ENCODE results near the gene UAP1. TPM values are rescaled to one million over a fixed set of nuclear protein-coding genes. Genes with fewer than 3 reads are reported as not detected.

UAP1 gene
- polyA plus RNA-seq, 1 of the 3 experiments (the other 2 are of a cell fraction) = 32.3 TPM

- Histone ChIP-seq H3K27ac (ENCODE audit: low read depth in 2 of 2, low read length in 1 of 2) (no peak overlapping the region), H3K4me3 (ENCODE audit: low read depth in 2 of 2, low read length in 1 of 2) (no peak overlapping the region), H2AFZ (ENCODE audit: low read depth) (no peak overlapping the region), H3K9me3 (no peaks in the 10 kb centered on the region), H3K4me1 (ENCODE audit: control insufficient read depth in 1 of 2, insufficient read depth in 2 of 2, low read depth in 1 of 2, low read length in 1 of 2) (no peaks in the 10 kb centered on the region; a peak in 1 of 4 replicates), H3K9ac (no peak overlapping the region), H3K36me3 (replicated peaks in 1 of 2; ENCODE audit: control insufficient read depth in 1 of 2, insufficient read depth in 2 of 2, low read length in 1 of 2) (peaks cover 44 to 69% of the 10 kb centered on the region in 2 experiments), H4K20me1 (ENCODE audit: insufficient read depth) (no peaks in the 10 kb centered on the region), H3K27me3 (ENCODE audit: insufficient read depth) (no peaks in the 10 kb centered on the region), H3K9me2 (no peaks in the 10 kb centered on the region), H3K79me2 (ENCODE audit: insufficient read depth) (peaks cover 9% of the 10 kb centered on the region; the same call in 1 of the 2 replicates), H3F3A (replicated peaks; ENCODE audit: insufficient read depth) (peaks cover 4% of the 10 kb centered on the region), H3K4me2 (no peak overlapping the region)
- no peak for DNase-seq
- TF ChIP-seq FOXJ3 (CRISPR knock-in tag; IDR thresholded peaks at IDR 0.05) (no peak), FOXM1 (IDR thresholded peaks at IDR 0.05; ENCODE audit: low read depth) (no peak)
- ChIA-PET POLR2A (no interaction called here), CTCF (interaction anchor here (1.4 to 1.5 kb wide), 2 partner anchors 9 to 11 kb away, joined by 3 to 7 read pairs; no protein-coding TSS in a partner anchor)
Measured at GRCh38 chr1:162527314-162527713, 34.2 kb upstream of the UAP1 start.

DNA sequence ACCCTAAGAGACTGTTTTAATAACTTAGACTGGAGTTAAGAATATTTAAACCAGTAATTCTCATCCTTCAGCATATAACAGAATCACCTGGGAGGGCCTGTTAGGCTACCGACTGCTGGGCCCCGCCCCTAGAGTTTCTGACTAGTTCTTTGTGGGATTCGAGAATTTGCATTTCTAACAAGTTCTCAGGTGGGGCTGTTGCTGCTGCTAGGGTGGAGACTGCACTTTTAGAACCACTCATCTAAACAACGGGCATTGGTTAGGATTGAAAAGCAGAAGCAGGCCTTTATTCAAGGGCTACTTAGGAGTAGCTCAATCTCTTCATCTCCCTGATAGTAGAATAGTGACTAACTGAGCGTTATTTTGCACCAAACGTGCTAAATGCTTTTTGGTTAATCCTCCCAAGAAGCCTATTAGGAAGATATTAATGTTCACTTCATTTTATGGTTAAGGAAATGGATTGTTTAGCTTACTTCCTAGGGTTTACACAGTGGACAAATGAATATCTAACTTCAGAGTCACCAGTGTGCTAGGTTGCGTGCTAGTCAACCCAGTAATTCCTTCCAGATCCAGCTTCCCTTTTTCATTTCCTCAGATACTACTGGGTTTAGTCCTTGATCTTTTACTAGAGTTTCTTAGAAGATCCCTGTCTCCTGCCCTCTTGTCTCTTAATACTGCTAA lies 31.1 kb upstream of the UAP1 start:
- Histone ChIP-seq H3K79me2 (ENCODE audit: insufficient read depth) (peaks cover 9% of the 10 kb centered on the region; the same call in 1 of the 2 replicates), H3K27me3 (ENCODE audit: insufficient read depth) (no peaks in the 10 kb centered on the region), H3K36me3 (replicated peaks in 1 of 2; ENCODE audit: control insufficient read depth in 1 of 2, insufficient read depth in 2 of 2, low read length in 1 of 2) (peaks cover 17 to 41% of the 10 kb centered on the region in 2 experiments), H3F3A (replicated peaks; ENCODE audit: insufficient read depth) (peaks cover 9% of the 10 kb centered on the region), H3K27ac (ENCODE audit: low read depth in 2 of 2, low read length in 1 of 2) (no peak overlapping the region), H3K9me2 (no peaks in the 10 kb centered on the region), H3K9ac (no peak overlapping the region), H3K9me3 (no peaks in the 10 kb centered on the region), H3K4me1 (ENCODE audit: control insufficient read depth in 1 of 2, insufficient read depth in 2 of 2, low read depth in 1 of 2, low read length in 1 of 2) (no peaks in the 10 kb centered on the region; a peak in 1 of 4 replicates), H2AFZ (ENCODE audit: low read depth) (no peak overlapping the region), H4K20me1 (ENCODE audit: insufficient read depth) (no peaks in the 10 kb centered on the region), H3K4me3 (ENCODE audit: low read depth in 2 of 2, low read length in 1 of 2) (no peak overlapping the region), H3K4me2 (no peak overlapping the region)
- no peak for DNase-seq
- CTCF ChIA-PET = no interaction called here
- POLR2A ChIA-PET = no interaction called here
- WGBS (ENCODE audit: low lambda C conversion rate) = 85% methylated on average over 7 of the region's 7 CpGs
- TF ChIP-seq USF2 (IDR thresholded peaks at IDR 0.05; ENCODE audit: borderline replicate concordance, low read depth, low read length) = no peak
- no peak for TF ChIP-seq MXI1 (IDR thresholded peaks at IDR 0.05; ENCODE audit: low read depth, low read length)
- no peak for TF ChIP-seq RFX5 (IDR thresholded peaks at IDR 0.05; ENCODE audit: low read length)
- no peak for TF ChIP-seq RCOR1 (IDR thresholded peaks at IDR 0.05; ENCODE audit: low read length)
- no peak for TF ChIP-seq FOXM1 (IDR thresholded peaks at IDR 0.05; ENCODE audit: low read depth)
- TF ChIP-seq, protein P1, sequence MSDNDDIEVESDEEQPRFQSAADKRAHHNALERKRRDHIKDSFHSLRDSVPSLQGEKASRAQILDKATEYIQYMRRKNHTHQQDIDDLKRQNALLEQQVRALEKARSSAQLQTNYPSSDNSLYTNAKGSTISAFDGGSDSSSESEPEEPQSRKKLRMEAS (IDR thresholded peaks at IDR 0.05; ENCODE audit: low read depth) = no peak
- TF ChIP-seq FOSL2 (IDR thresholded peaks at IDR 0.05; ENCODE audit: borderline replicate concordance, low read depth) = no peak
- TF ChIP-seq ELF1 (IDR thresholded peaks at IDR 0.05) = no peak
- TF ChIP-seq IRF3 (IDR thresholded peaks at IDR 0.05; ENCODE audit: low read depth, low read length) = no peak
- TF ChIP-seq, protein P2, sequence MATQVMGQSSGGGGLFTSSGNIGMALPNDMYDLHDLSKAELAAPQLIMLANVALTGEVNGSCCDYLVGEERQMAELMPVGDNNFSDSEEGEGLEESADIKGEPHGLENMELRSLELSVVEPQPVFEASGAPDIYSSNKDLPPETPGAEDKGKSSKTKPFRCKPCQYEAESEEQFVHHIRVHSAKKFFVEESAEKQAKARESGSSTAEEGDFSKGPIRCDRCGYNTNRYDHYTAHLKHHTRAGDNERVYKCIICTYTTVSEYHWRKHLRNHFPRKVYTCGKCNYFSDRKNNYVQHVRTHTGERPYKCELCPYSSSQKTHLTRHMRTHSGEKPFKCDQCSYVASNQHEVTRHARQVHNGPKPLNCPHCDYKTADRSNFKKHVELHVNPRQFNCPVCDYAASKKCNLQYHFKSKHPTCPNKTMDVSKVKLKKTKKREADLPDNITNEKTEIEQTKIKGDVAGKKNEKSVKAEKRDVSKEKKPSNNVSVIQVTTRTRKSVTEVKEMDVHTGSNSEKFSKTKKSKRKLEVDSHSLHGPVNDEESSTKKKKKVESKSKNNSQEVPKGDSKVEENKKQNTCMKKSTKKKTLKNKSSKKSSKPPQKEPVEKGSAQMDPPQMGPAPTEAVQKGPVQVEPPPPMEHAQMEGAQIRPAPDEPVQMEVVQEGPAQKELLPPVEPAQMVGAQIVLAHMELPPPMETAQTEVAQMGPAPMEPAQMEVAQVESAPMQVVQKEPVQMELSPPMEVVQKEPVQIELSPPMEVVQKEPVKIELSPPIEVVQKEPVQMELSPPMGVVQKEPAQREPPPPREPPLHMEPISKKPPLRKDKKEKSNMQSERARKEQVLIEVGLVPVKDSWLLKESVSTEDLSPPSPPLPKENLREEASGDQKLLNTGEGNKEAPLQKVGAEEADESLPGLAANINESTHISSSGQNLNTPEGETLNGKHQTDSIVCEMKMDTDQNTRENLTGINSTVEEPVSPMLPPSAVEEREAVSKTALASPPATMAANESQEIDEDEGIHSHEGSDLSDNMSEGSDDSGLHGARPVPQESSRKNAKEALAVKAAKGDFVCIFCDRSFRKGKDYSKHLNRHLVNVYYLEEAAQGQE (IDR thresholded peaks at IDR 0.05; ENCODE audit: low read depth, low read length) = no peak
- TF ChIP-seq JUND (IDR thresholded peaks at IDR 0.05) = no peak
- no peak for TF ChIP-seq MEF2A (IDR thresholded peaks at IDR 0.05; ENCODE audit: borderline replicate concordance, low read depth)
- no peak for TF ChIP-seq TCF12 (IDR thresholded peaks at IDR 0.05)

Data from SK-N-SH (cell line).